NT2/D1 (cell line): ENCODE results near the gene ZMIZ2.

Source experiments
- YY1 ChIP-seq: IDR thresholded peaks from 2 replicates; pipeline ENCODE4 v1.6.1; 2011; ENCODE audit not compliant: insufficient read length, insufficient read depth
- ZNF274 ChIP-seq: IDR thresholded peaks from 2 replicates; pipeline ENCODE4 v1.6.1; 2011; ENCODE audit warnings: mild to moderate bottlenecking, low read depth, low read length

- TF ChIP-seq ZNF274, result no peak
- TF ChIP-seq YY1, result no peak
Measured at GRCh38 chr7:44761207-44762161, 12.8 kb downstream of the ZMIZ2 start.
